H9 (cell line): ENCODE results near the gene TRAPPC13. TPM values are rescaled to one million over a fixed set of nuclear protein-coding genes. Genes with fewer than 3 reads are reported as not detected.

ENCODE experiments used
- DNase-seq: peaks from one replicate; pipeline ENCODE4 v3.0.0-alpha.2; 2017
- H2AFZ ChIP-seq: one replicate; pipeline ENCODE4 v1.6.1; 2013; ENCODE audit warnings: mild to moderate bottlenecking, low read length, control low read depth, moderate library complexity
- H2AK5ac ChIP-seq: 2 replicates; pipeline ENCODE4 v1.6.1; 2013; ENCODE audit warnings: low read length, control low read depth, mixed read lengths; ENCODE audit not compliant: insufficient read length
- H2BK120ac ChIP-seq: one replicate; pipeline ENCODE4 v1.6.1; 2013; ENCODE audit warnings: low read depth, mild to moderate bottlenecking, low read length, control low read depth, inconsistent platforms; ENCODE audit not compliant: poor library complexity, severe bottlenecking
- H2BK12ac ChIP-seq: 2 replicates; pipeline ENCODE4 v1.6.1; 2013; ENCODE audit warnings: low read length, control low read depth, mixed read lengths, low read depth; ENCODE audit not compliant: insufficient read length
- H2BK15ac ChIP-seq: 2 replicates; pipeline ENCODE4 v1.6.1; 2013; ENCODE audit warnings: low read depth, low read length, control low read depth
- H2BK20ac ChIP-seq: one replicate; pipeline ENCODE4 v1.6.1; 2013; ENCODE audit warnings: low read depth, mild to moderate bottlenecking, low read length, control low read depth, inconsistent platforms; ENCODE audit not compliant: poor library complexity, severe bottlenecking
- H2BK5ac ChIP-seq: 2 replicates; pipeline ENCODE4 v1.6.1; 2013; ENCODE audit warnings: low read length, control low read depth, mixed read lengths; ENCODE audit not compliant: insufficient read length
- H3K14ac ChIP-seq: 2 replicates; pipeline ENCODE4 v1.6.1; 2013; ENCODE audit warnings: low read length, control low read depth; ENCODE audit not compliant: insufficient read depth
- H3K18ac ChIP-seq: 2 replicates; pipeline ENCODE4 v1.6.1; 2013; ENCODE audit warnings: low read depth, mild to moderate bottlenecking, mixed read lengths, low read length, control low read depth; ENCODE audit not compliant: insufficient read length
- H3K23ac ChIP-seq: 2 replicates; pipeline ENCODE4 v1.6.1; 2013; ENCODE audit warnings: low read length, control low read depth, mixed read lengths, low read depth; ENCODE audit not compliant: insufficient read length
- H3K23me2 ChIP-seq: 2 replicates; pipeline ENCODE4 v1.6.1; 2013; ENCODE audit warnings: low read depth, mild to moderate bottlenecking, mixed read lengths, low read length, control low read depth; ENCODE audit not compliant: insufficient read length, poor library complexity, severe bottlenecking
- H3K27ac ChIP-seq: 2 replicates; pipeline ENCODE4 v1.5.1; 2013; ENCODE audit warnings: low read length, control low read depth, mixed read lengths, low read depth; ENCODE audit not compliant: insufficient read length
- H3K27me3 ChIP-seq: 2 replicates; pipeline ENCODE4 v1.6.1; 2013; ENCODE audit warnings: low read length, control low read depth, inconsistent platforms; ENCODE audit not compliant: insufficient read depth
- H3K4ac ChIP-seq: 2 replicates; pipeline ENCODE4 v1.6.1; 2013; ENCODE audit warnings: low read depth, mild to moderate bottlenecking, control low read depth, inconsistent platforms, low read length, moderate library complexity
- H3K4me1 ChIP-seq: 2 replicates; pipeline ENCODE4 v1.6.1; 2013; ENCODE audit warnings: low read length, control low read depth, inconsistent platforms; ENCODE audit not compliant: insufficient read depth
- H3K4me2 ChIP-seq: 2 replicates; pipeline ENCODE4 v1.6.1; 2013; ENCODE audit warnings: low read length, control low read depth, mixed read lengths; ENCODE audit not compliant: insufficient read length, insufficient read depth
- H3K56ac ChIP-seq: 2 replicates; pipeline ENCODE4 v1.6.1; 2013; ENCODE audit warnings: low read depth, mild to moderate bottlenecking, mixed read lengths, low read length, control low read depth; ENCODE audit not compliant: insufficient read length
- H3K79me1 ChIP-seq: 2 replicates; pipeline ENCODE4 v1.6.1; 2013; ENCODE audit warnings: low read depth, mild to moderate bottlenecking, moderate library complexity, low read length, control low read depth, inconsistent platforms; ENCODE audit not compliant: insufficient read depth, poor library complexity, severe bottlenecking
- H3K79me2 ChIP-seq: 2 replicates; pipeline ENCODE4 v1.6.1; 2013; ENCODE audit warnings: low read length, control low read depth, inconsistent platforms; ENCODE audit not compliant: insufficient read depth
- H3K9ac ChIP-seq: 2 replicates; pipeline ENCODE4 v1.6.1; 2013; ENCODE audit warnings: low read length, control low read depth, mixed read lengths; ENCODE audit not compliant: insufficient read length; ENCODE audit errors: extremely low read depth
- H3K9me3 ChIP-seq: one replicate; pipeline ENCODE4 v1.6.1; 2013; ENCODE audit warnings: low read depth, low read length, inconsistent platforms; ENCODE audit not compliant: control insufficient read depth
- H3T11ph ChIP-seq: one replicate; pipeline ENCODE4 v1.6.1; 2013; ENCODE audit warnings: mild to moderate bottlenecking, low read length, control low read depth, inconsistent platforms
- H4K20me1 ChIP-seq: one replicate; pipeline ENCODE4 v1.6.1; 2013; ENCODE audit not compliant: control insufficient read depth, insufficient read length, insufficient read depth
- H4K5ac ChIP-seq: 2 replicates; pipeline ENCODE4 v1.6.1; 2013; ENCODE audit warnings: low read depth, mild to moderate bottlenecking, mixed read lengths, low read length, control low read depth; ENCODE audit not compliant: insufficient read length
- H4K8ac ChIP-seq: replicated peaks from 2 replicates; pipeline ENCODE4 v1.6.1; 2013; ENCODE audit warnings: low read length, control low read depth, mixed read lengths, low read depth; ENCODE audit not compliant: insufficient read length
- H4K91ac ChIP-seq: 2 replicates; pipeline ENCODE4 v1.6.1; 2013; ENCODE audit warnings: low read depth, mild to moderate bottlenecking, moderate library complexity, mixed read lengths, low read length, control low read depth; ENCODE audit not compliant: insufficient read length
- H3K27ac Mint-ChIP-seq, 3 experiments: 2 replicates in 2 of 3; 3 replicates in 1 of 3; pipeline ENCODE4 v1.8.0; 2020 to 2021; ENCODE audit warnings: mixed read lengths in 3 of 3, mild to moderate bottlenecking in 1 of 3, moderate library complexity in 1 of 3
- H3K27me3 Mint-ChIP-seq: 2 replicates; pipeline ENCODE4 v1.8.0; 2021; ENCODE audit warnings: low read depth, mild to moderate bottlenecking, moderate library complexity, mixed read lengths
- H3K36me3 Mint-ChIP-seq, 3 experiments: 2 replicates in 2 of 3; 3 replicates in 1 of 3; pipeline ENCODE4 v1.8.0; 2020 to 2021; ENCODE audit warnings: low read depth in 3 of 3, mixed read lengths in 3 of 3; ENCODE audit not compliant: insufficient read depth in 1 of 3
- H3K4me1 Mint-ChIP-seq, 2 experiments: 2 replicates each; pipeline ENCODE4 v1.8.0; 2020; ENCODE audit warnings: mixed read lengths in 2 of 2
- H3K4me3 Mint-ChIP-seq, 2 experiments: 2 replicates in 1 of 2; 3 replicates in 1 of 2; pipeline ENCODE4 v1.8.0; 2020 to 2021; ENCODE audit warnings: mild to moderate bottlenecking in 2 of 2, mixed read lengths in 2 of 2, moderate library complexity in 1 of 2
- H3K9me3 Mint-ChIP-seq, 2 experiments: 2 replicates in 1 of 2; 3 replicates in 1 of 2; pipeline ENCODE4 v1.8.0; 2020; ENCODE audit warnings: mild to moderate bottlenecking in 2 of 2, mixed read lengths in 2 of 2, moderate library complexity in 1 of 2
- WGBS: extraction: QIAGEN DNeasy Blood & Tissue Kit; methylation state at CpG from one replicate; pipeline ENCODE4 v1.1.7; 2013; ENCODE audit warnings: missing lambda C conversion rate, low lambda C conversion rate, mixed read lengths; ENCODE audit not compliant: insufficient read length; ENCODE audit errors: extremely low coverage; 5-methylcytosine and 5-hydroxymethylcytosine counted together
- total RNA-seq: library from RNA; stranded (reverse); gene quantifications from 2 replicates; pipeline ENCODE4 v1.2.1, GENCODE V29; 2021
- TF ChIP-seq, protein P1 (sequence below): fragments of 200-600 bp; sonication (generic); conservative IDR thresholded peaks from 3 replicates; pipeline ENCODE4 v1.8.0; 2021; ENCODE audit warnings: antibody characterized with exemption, mild to moderate bottlenecking

Gene TRAPPC13
- total RNA-seq, 1 experiment from 2014 or later = 16.7 TPM

DNA sequence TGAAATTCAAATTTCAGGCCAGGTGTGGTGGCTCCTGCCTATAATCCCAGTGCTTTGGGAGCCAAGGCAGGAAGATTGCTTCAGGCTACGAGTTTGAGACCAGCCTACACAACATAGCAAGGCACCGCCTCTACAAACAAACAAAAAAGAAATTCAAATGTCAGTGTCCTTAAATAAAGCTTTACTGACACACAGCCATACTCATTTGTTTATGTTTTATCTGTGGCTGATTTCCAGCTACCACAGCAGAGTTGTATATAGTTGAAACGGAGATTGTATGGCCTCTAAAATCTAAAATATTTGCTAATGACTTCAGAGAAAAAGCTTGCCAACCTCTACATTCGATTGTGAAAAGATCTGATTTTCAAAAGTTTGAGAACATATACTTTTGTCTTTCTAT is 15.4 kb downstream of the TRAPPC13 start:
- H4K5ac ChIP-seq = no peak overlapping the region
- H3K79me2 ChIP-seq = no peaks in the 10 kb centered on the region
- Mint-ChIP-seq H3K4me3 (no peak overlapping the region), H3K36me3 (peaks cover 11 to 27% (median 20%) of the 10 kb centered on the region in 3 experiments; a peak in 6 of 7 replicates), H3K27ac (no peak overlapping the region), H3K27me3 (no peaks in the 10 kb centered on the region), H3K9me3 (peaks cover 3 to 4% of the 10 kb centered on the region in 2 experiments; a peak in 2 of 5 replicates), H3K4me1 (no peaks in the 10 kb centered on the region)
- no peaks in the 10 kb centered on the region for H3K27me3 ChIP-seq
- no peak overlapping the region for H2BK20ac ChIP-seq
- H2AK5ac ChIP-seq = no peak overlapping the region
- H3T11ph ChIP-seq = no peak overlapping the region
- no peak overlapping the region for H4K8ac ChIP-seq
- H3K56ac ChIP-seq = no peak overlapping the region
- H4K91ac ChIP-seq = no peak overlapping the region
- H2BK12ac ChIP-seq = no peak overlapping the region
- no peaks in the 10 kb centered on the region for H3K9me3 ChIP-seq
- no peaks in the 10 kb centered on the region for H4K20me1 ChIP-seq
- no peaks in the 10 kb centered on the region for H3K23me2 ChIP-seq
- H2BK120ac ChIP-seq = no peak overlapping the region
- H3K4me2 ChIP-seq = no peak overlapping the region
- no peak overlapping the region for H3K4ac ChIP-seq
- H3K79me1 ChIP-seq = no peaks in the 10 kb centered on the region
- H2AFZ ChIP-seq = no peak overlapping the region
- no peak overlapping the region for H3K9ac ChIP-seq
- no peak for DNase-seq
- no peak overlapping the region for H3K27ac ChIP-seq
- H3K23ac ChIP-seq = no peak overlapping the region
- no peak overlapping the region for H3K18ac ChIP-seq
- H2BK5ac ChIP-seq = no peak overlapping the region
- no CpG with 5 or more reads among the region's 4 CpGs for WGBS
- no peak overlapping the region for H2BK15ac ChIP-seq
- no peaks in the 10 kb centered on the region for H3K4me1 ChIP-seq
- no peak overlapping the region for H3K14ac ChIP-seq
- TF ChIP-seq, protein P1, sequence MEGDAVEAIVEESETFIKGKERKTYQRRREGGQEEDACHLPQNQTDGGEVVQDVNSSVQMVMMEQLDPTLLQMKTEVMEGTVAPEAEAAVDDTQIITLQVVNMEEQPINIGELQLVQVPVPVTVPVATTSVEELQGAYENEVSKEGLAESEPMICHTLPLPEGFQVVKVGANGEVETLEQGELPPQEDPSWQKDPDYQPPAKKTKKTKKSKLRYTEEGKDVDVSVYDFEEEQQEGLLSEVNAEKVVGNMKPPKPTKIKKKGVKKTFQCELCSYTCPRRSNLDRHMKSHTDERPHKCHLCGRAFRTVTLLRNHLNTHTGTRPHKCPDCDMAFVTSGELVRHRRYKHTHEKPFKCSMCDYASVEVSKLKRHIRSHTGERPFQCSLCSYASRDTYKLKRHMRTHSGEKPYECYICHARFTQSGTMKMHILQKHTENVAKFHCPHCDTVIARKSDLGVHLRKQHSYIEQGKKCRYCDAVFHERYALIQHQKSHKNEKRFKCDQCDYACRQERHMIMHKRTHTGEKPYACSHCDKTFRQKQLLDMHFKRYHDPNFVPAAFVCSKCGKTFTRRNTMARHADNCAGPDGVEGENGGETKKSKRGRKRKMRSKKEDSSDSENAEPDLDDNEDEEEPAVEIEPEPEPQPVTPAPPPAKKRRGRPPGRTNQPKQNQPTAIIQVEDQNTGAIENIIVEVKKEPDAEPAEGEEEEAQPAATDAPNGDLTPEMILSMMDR = no peak
